T-helper 2 cell treated with Interferon-gamma antibody and Interleukin-4, amounts not matched to agents 5 μg/mL and 100 μg/mL, for 36 hours (primary cell): ENCODE measurements around the gene MYLK.

ENCODE experiments used
- DNase-seq: peaks from one replicate; pipeline ENCODE4 v3.0.0; 2021; ENCODE audit warnings: low spot score
- H3K27ac Mint-ChIP-seq: one replicate; pipeline ENCODE4 v1.8.0; 2021; ENCODE audit warnings: mild to moderate bottlenecking, mixed read lengths
- H3K27me3 Mint-ChIP-seq: one replicate; pipeline ENCODE4 v1.8.0; 2021; ENCODE audit warnings: low read depth, mixed read lengths
- H3K36me3 Mint-ChIP-seq: one replicate; pipeline ENCODE4 v1.8.0; 2021; ENCODE audit warnings: low read depth, mixed read lengths
- H3K4me1 Mint-ChIP-seq: one replicate; pipeline ENCODE4 v1.8.0; 2021; ENCODE audit warnings: low read depth, mixed read lengths
- H3K4me3 Mint-ChIP-seq: one replicate; pipeline ENCODE4 v1.8.0; 2022; ENCODE audit warnings: mild to moderate bottlenecking, moderate library complexity, mixed read lengths
- H3K9me3 Mint-ChIP-seq: one replicate; pipeline ENCODE4 v1.8.0; 2021; ENCODE audit warnings: mixed read lengths

The MYLK gene

DNA sequence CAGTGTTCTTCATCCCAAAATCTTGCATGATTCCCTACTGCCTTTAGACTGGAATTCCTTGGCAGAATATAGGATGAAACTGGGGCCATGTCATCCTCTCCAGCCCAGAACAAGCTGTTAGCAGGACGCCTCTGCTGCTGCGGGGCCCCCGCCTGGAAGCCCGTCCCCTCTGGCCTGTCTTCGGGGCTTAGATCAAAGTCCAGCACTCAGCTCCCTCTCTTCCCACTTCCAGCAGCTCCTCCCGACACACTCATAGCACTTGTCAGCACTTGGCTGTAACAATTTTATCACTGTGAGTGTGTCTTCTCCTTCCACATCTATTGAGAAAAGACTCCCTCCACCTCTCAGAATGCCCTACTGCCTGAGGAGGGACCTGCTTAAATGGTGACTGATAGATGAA is 187.3 kb downstream of the MYLK start:
- Mint-ChIP-seq H3K36me3 (no peaks in the 10 kb centered on the region), H3K27ac (no peak overlapping the region), H3K4me1 (no peaks in the 10 kb centered on the region), H3K9me3 (no peaks in the 10 kb centered on the region), H3K4me3 (no peak overlapping the region), H3K27me3 (no peaks in the 10 kb centered on the region)
- no peak for DNase-seq

DNA sequence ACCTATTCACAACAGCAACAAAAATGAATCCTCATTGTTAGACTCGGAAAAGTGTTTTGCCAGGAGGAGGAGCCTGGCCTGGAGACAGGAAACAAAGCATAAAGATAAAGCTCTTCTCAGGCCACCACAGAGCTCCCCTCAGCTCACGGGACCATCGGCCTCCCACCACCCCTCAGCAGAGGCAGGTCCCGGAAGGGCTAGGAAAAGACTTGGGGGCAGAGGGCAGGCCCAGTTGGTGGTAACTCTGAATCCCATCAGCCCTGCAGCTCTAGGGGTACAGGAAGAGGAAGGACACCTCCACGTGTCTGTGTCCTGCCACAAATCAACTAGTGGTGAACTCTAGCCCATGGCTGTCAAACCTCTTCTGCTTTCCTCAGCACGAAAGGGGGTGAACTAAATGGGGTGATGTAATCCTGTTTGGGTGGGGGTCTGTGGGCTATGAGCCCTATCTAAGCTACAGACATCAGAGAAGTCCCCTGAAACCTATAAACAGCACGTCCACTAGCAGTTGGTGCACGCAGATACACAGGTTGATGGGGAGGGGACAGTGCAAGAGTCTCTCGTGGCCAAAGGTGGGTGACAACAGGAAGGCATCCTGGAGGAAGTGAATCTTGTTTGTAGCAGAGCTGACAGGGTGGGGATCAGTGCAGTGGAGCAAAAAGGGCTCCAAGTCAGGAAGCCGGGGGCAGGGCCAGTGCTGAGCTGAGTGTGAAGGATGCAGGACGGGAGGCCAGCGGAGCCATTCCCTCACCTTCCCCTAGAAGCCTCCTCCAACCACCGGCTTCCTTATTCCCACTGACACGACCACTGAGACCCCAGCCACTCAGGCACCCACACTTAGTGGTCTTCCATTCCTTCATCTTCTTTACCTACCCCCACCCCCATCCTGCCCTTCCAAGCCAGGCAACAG is 188.1 kb downstream of the MYLK start:
- Mint-ChIP-seq H3K4me1 (no peaks in the 10 kb centered on the region), H3K9me3 (no peaks in the 10 kb centered on the region), H3K36me3 (no peaks in the 10 kb centered on the region), H3K27ac (no peak overlapping the region), H3K27me3 (no peaks in the 10 kb centered on the region), H3K4me3 (no peak overlapping the region)
- no peak for DNase-seq

DNA sequence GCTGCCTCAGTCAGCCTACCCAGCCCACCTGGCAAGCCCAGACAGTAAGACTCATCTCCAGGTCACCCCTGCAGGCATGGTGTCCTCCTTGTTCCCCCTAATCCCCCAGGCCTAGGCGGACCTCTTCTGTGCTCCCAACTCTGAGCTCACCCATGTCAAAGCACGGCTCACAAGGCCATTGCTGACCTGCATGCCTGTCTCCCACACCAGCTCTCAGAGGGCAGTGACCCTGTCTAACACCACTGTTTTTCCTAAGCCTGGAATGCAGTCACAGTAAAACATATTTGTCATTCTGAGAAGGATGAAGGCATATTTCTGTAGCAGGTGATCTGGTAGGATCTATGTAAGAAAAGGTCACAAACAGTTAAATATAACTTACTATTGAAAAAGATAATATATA is 189.0 kb downstream of the MYLK start:
- Mint-ChIP-seq H3K36me3 (no peaks in the 10 kb centered on the region), H3K4me1 (no peaks in the 10 kb centered on the region), H3K27me3 (no peaks in the 10 kb centered on the region), H3K9me3 (no peaks in the 10 kb centered on the region), H3K27ac (no peak overlapping the region), H3K4me3 (no peak overlapping the region)
- no peak for DNase-seq

GRCh38 chr3:123694366-123695087 is 189.6 kb downstream of the MYLK start:
- Mint-ChIP-seq H3K9me3 (no peaks in the 10 kb centered on the region), H3K27me3 (no peaks in the 10 kb centered on the region), H3K27ac (no peak overlapping the region), H3K4me3 (no peak overlapping the region), H3K4me1 (no peaks in the 10 kb centered on the region), H3K36me3 (no peaks in the 10 kb centered on the region)
- DNase-seq = no peak

- Mint-ChIP-seq H3K36me3 (no peaks in the 10 kb centered on the region), H3K4me3 (no peak overlapping the region), H3K27me3 (no peaks in the 10 kb centered on the region), H3K9me3 (no peaks in the 10 kb centered on the region), H3K27ac (no peak overlapping the region), H3K4me1 (no peaks in the 10 kb centered on the region)
- no peak for DNase-seq
Measured at GRCh38 chr3:123693584-123694190, 190.4 kb downstream of the MYLK start.

DNA sequence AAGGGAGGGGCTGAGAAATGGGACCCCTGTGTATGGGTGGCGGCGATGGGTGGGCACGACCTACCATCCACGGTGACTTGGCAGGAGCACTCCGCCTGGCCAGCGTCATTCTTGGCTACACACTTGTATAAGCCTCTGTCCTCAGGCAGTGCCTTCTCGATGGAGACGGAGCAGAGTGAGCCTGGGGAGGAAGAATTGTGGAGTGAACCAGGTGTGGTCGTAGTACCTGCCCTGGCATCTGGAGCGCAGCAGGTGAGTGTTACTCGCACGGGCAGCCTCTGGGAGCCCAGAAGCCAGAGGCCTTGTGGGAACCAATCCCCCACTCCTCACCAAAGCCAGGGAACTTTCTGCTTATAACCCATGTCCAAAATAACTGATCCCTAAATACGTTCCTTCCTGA is 191.5 kb downstream of the MYLK start:
- Mint-ChIP-seq H3K9me3 (no peaks in the 10 kb centered on the region), H3K4me1 (no peaks in the 10 kb centered on the region), H3K27me3 (no peaks in the 10 kb centered on the region), H3K36me3 (no peaks in the 10 kb centered on the region), H3K27ac (no peak overlapping the region), H3K4me3 (no peak overlapping the region)
- no peak for DNase-seq

- Mint-ChIP-seq H3K9me3 (no peaks in the 10 kb centered on the region), H3K4me3 (no peak overlapping the region), H3K27me3 (no peaks in the 10 kb centered on the region), H3K36me3 (no peaks in the 10 kb centered on the region), H3K4me1 (no peaks in the 10 kb centered on the region), H3K27ac (no peak overlapping the region)
- no peak for DNase-seq
Measured at GRCh38 chr3:123692041-123692440, 192.1 kb downstream of the MYLK start.

GRCh38 chr3:123689831-123690230 is 194.3 kb downstream of the MYLK start:
- DNase-seq = no peak
- no peak overlapping the region for H3K4me3 Mint-ChIP-seq
- no peaks in the 10 kb centered on the region for H3K27me3 Mint-ChIP-seq
- H3K9me3 Mint-ChIP-seq = no peaks in the 10 kb centered on the region
- no peak overlapping the region for H3K27ac Mint-ChIP-seq
- H3K4me1 Mint-ChIP-seq = no peaks in the 10 kb centered on the region
- no peaks in the 10 kb centered on the region for H3K36me3 Mint-ChIP-seq

GRCh38 chr3:123688241-123688747 is 195.8 kb downstream of the MYLK start:
- Mint-ChIP-seq H3K4me3 (no peak overlapping the region), H3K4me1 (no peaks in the 10 kb centered on the region), H3K9me3 (no peaks in the 10 kb centered on the region), H3K27ac (no peak overlapping the region), H3K36me3 (no peaks in the 10 kb centered on the region), H3K27me3 (no peaks in the 10 kb centered on the region)
- DNase-seq = no peak

GRCh38 chr3:123687286-123687685 is 196.8 kb downstream of the MYLK start:
- H3K9me3 Mint-ChIP-seq = no peaks in the 10 kb centered on the region
- H3K4me1 Mint-ChIP-seq = no peaks in the 10 kb centered on the region
- H3K4me3 Mint-ChIP-seq = no peak overlapping the region
- H3K27me3 Mint-ChIP-seq = no peaks in the 10 kb centered on the region
- H3K36me3 Mint-ChIP-seq = no peaks in the 10 kb centered on the region
- no peak for DNase-seq
- H3K27ac Mint-ChIP-seq = no peak overlapping the region

DNA sequence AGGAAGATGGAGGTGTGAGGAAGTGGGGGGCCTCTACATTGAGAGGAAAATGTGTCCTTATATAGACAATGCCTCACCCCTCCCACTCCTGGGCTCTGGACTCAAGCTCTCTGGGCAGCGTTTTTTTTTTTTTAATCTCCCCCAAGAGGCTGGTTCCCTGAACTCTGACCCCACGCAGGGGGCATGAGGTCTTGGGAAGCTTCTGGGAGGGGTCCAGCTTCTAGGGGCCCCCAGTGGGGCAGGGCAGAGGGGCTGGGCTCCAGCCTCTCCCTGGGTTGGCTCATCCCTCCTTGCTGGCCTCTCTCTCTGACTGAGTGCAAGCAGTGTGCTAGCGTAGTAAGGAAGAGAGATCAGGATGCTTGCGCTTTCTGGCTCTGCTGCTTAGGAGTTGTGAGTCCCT is 197.9 kb downstream of the MYLK start:
- no peaks in the 10 kb centered on the region for H3K27me3 Mint-ChIP-seq
- no peak overlapping the region for H3K4me3 Mint-ChIP-seq
- no peaks in the 10 kb centered on the region for H3K4me1 Mint-ChIP-seq
- no peak for DNase-seq
- no peaks in the 10 kb centered on the region for H3K36me3 Mint-ChIP-seq
- no peak overlapping the region for H3K27ac Mint-ChIP-seq
- H3K9me3 Mint-ChIP-seq = no peaks in the 10 kb centered on the region

- DNase-seq = no peak
- H3K36me3 Mint-ChIP-seq = no peaks in the 10 kb centered on the region
- no peaks in the 10 kb centered on the region for H3K9me3 Mint-ChIP-seq
- H3K27ac Mint-ChIP-seq = no peak overlapping the region
- no peaks in the 10 kb centered on the region for H3K4me1 Mint-ChIP-seq
- no peak overlapping the region for H3K4me3 Mint-ChIP-seq
- no peaks in the 10 kb centered on the region for H3K27me3 Mint-ChIP-seq
Measured at GRCh38 chr3:123685780-123686179, 198.4 kb downstream of the MYLK start.

GRCh38 chr3:123684636-123685035 is 199.5 kb downstream of the MYLK start:
- no peak overlapping the region for H3K4me3 Mint-ChIP-seq
- H3K36me3 Mint-ChIP-seq = no peaks in the 10 kb centered on the region
- no peaks in the 10 kb centered on the region for H3K4me1 Mint-ChIP-seq
- no peak overlapping the region for H3K27ac Mint-ChIP-seq
- no peaks in the 10 kb centered on the region for H3K9me3 Mint-ChIP-seq
- DNase-seq = no peak
- H3K27me3 Mint-ChIP-seq = peaks cover 6% of the 10 kb centered on the region

DNA sequence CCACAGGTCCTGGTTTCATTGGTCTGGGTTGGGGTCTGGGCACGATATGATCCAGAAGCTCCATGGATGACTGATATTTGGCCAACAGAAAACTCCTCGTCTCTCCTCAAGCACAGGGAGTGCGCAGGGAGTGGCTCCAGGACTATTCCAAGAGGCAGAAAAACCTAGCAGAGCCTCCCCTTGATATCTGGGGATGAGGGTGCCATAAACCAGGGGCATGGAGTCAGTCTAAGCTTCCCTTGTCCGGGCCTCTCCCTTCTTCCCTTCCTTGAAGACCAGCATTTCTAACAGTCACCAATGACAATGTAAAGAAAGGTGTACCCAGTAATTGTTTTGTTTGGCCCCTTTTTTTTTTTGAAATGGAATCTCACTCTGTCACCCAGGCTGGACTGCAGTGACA is 199.9 kb downstream of the MYLK start:
- Mint-ChIP-seq H3K27me3 (peaks cover 6% of the 10 kb centered on the region), H3K9me3 (no peaks in the 10 kb centered on the region), H3K4me1 (no peaks in the 10 kb centered on the region), H3K36me3 (no peaks in the 10 kb centered on the region), H3K27ac (no peak overlapping the region), H3K4me3 (no peak overlapping the region)
- DNase-seq = no peak
